Fibroblast of villous mesenchyme (primary cell): Measurements from ENCODE around the gene NCBP1. TPM values are rescaled to one million over a fixed set of nuclear protein-coding genes. Genes with fewer than 3 reads are reported as not detected.

Experiments
- DNase-seq: peaks from one replicate; pipeline ENCODE4 v3.0.0-alpha.2; 2010; ENCODE audit warnings: low read depth
- H3K4me3 ChIP-seq: 2 replicates; pipeline ENCODE4 v1.5.1; 2011; ENCODE audit warnings: low read depth, mild to moderate bottlenecking, low read length
- CTCF ChIP-seq: IDR thresholded peaks from 2 replicates; pipeline ENCODE4 v1.5.1; 2012; ENCODE audit warnings: low read depth, mild to moderate bottlenecking, low read length; ENCODE audit not compliant: insufficient read depth
- total RNA-seq: library from RNA; depleted of rRNA; stranded (reverse); fragments of >200 nt; gene quantifications from 2 replicates; pipeline ENCODE4 v1.2.3, GENCODE V29; 2012

The NCBP1 gene
- total RNA-seq, 1 donor: 60.9 TPM

DNA sequence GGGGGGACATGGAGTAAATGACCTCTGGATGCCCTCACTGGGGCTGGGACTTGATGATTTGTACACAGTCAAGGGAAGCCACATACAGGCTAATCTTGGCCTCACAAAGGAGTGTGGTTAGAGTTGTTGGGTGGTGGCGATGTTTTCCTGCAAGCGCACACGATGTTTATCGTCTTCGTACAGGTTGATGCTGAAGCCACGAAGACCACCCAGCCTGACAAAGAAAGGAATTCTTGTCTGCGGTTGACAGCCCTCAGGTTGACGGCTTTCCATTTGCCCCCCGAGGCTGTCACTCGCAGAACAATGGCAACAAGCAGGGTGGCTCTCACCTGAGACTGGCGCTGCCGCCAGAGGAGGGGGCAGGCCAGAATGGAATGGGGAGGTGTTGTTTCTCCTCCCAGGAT, 77.6 kb downstream of the NCBP1 start:
- no peak for TF ChIP-seq CTCF
- H3K4me3 ChIP-seq: no peak overlapping the region

DNA sequence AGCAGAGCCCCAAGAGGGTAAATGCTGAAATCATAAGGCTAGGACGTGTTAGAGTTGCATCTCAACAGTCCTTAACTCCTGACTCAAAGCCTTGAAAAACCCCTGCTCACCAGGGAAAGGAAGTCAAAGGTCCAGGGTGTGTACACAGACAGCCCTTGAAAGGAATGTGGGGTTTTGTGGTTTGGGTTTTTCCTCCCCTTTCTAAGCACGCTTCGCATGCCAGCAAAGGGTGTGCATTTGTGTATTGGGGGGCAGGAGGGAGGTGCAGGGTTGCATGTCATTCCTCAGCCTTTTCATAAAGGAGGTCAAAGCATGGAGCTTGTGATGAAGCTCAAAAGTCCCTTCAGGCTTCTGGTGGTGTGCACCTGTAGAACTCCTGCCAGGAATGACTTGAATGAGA, 80.8 kb downstream of the NCBP1 start:
- no peak overlapping the region for H3K4me3 ChIP-seq
- DNase-seq: peak; percentile 61
- TF ChIP-seq CTCF: no peak

More for the DNA sequence above, 77.6 kb downstream of the NCBP1 start:
- DNase-seq: no peak

DNA sequence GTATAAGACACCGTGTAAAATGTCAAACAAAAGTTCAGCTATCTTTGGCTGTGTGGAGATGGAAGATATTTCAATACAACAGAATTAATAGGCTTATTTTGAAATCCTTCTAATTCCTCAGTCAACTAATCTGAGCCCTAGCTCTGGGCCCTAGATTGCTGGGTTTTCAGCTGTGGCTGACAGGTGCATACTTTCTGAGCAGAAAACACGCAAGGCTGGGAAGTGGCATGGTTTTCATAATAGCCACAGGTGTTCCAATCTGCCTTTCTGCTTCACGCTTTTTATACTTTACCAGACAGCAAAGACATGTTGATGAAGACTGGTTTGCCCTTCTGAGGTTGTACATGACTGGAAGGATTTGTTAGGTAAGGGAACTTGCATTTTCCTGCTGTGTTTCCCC, 84.2 kb downstream of the NCBP1 start:
- TF ChIP-seq CTCF: no peak
- H3K4me3 ChIP-seq: no peak overlapping the region
- no peak for DNase-seq

DNA sequence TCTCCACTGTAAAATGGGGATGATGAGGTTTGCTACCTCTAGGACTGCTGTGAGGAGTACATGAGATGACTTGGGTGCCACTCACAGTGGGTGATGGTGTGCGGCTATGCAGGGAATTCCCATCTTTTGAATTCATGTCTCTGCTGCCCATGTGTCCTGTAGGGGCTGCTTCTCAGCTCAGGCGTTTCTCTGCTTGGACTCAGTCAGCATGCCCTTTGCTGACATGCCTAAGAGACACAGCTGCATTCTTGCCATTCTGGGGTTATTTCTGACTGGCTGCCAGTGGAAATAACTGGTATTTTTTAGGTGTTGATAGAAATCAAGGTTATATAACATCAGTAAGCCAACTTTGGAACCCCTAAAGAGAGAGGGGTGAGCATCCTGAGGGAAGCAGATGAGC, 87.8 kb downstream of the NCBP1 start:
- H3K4me3 ChIP-seq: no peak overlapping the region
- TF ChIP-seq CTCF: no peak
- no peak for DNase-seq

DNA sequence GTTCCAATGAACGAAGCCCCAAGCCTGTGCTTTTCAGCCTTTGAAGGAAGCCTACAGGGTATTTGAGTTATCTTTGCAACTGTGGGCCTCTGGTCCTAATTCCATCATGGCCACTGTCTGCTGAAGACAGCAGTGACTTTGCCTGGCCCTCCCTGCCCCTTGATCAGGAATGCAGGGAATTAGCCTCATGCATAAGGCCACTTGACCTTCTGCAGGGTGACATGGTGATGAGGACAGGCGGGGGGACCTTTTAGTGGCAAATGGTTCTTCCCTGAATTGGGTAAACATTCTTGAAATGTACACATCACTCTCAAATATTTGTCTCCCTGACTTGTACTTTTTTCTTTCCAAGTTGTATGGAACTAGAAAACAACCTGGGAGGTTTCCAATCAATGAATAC, 88.7 kb downstream of the NCBP1 start:
- H3K4me3 ChIP-seq: no peak overlapping the region
- no peak for TF ChIP-seq CTCF
- DNase-seq: no peak

Other genes starting within 250 kb of the NCBP1 start
- 9.0 and 11.7 TPM in 2 replicates for gene TDRD7, start 221.7 kb upstream of the NCBP1 start, total RNA-seq
- gene TMOD1, start 132.2 kb upstream of the NCBP1 start, total RNA-seq: 0.43 and 0.97 TPM in 2 replicates
- gene TSTD2, start 453 bp upstream of the NCBP1 start, total RNA-seq: 12.6 and 15.1 TPM in 2 replicates
- 7.8 and 9.0 TPM in 2 replicates for gene XPA, start 63.5 kb downstream of the NCBP1 start, total RNA-seq
- gene FOXE1, start 219.4 kb downstream of the NCBP1 start, total RNA-seq: under 0.01 and 0.64 TPM in 2 replicates